GM12872 (cell line): ENCODE measurements around the gene LSM4.
A peak's percentile ranks its signal among the peaks of the same experiment; 100 is the strongest.

ENCODE experiments used
- CTCF ChIP-seq: IDR thresholded peaks from 3 replicates; pipeline ENCODE4 v1.5.1; 2011; ENCODE audit warnings: low read depth, mild to moderate bottlenecking, low read length, moderate library complexity; ENCODE audit not compliant: insufficient read depth

LSM4 gene

GRCh38 chr19:18291590-18292461, 31.1 kb downstream of the LSM4 start:
- TF ChIP-seq CTCF: no peak

- 0 out of 3 replicates have a peak, but pooled peaks have one; percentile 6 for TF ChIP-seq CTCF
Observed at GRCh38 chr19:18291019-18291524, 31.8 kb downstream of the LSM4 start.

DNA sequence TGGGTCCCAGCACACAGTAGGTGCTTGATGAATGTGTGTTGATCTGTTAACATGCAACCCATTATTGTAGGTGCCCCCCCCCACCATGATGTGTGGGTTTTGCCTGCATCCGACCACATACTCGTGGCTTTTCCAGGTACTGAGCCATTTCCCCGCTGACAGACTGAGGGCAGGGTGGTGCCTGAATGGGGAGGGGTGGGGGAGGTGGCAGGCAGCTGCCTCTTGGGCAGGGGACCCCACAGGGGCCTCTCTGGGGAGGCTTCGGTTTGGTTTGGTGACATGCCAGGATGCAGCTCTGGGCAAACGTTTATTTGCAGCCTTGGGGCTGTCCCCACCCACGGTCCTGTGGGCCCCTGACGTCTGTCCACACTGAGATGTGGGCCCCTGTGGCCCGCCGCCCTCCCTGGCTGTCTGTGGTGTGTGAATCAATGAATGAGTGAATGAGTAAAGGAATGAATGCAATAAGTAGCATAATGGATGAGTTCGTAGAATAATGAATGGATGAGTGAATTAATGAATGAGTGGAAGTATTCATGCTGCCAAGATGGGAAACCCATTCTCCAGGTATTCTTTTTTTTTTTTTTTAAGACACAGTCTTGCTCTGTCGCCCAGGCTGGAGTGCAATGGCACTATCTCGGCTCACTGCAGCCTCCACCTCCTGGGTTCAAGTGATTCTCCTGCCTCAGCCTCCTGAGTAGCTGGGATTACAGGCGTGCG, 32.4 kb downstream of the LSM4 start:
- no peak for TF ChIP-seq CTCF

- no peak for TF ChIP-seq CTCF
Observed at GRCh38 chr19:18289471-18290301, 33.2 kb downstream of the LSM4 start.

DNA sequence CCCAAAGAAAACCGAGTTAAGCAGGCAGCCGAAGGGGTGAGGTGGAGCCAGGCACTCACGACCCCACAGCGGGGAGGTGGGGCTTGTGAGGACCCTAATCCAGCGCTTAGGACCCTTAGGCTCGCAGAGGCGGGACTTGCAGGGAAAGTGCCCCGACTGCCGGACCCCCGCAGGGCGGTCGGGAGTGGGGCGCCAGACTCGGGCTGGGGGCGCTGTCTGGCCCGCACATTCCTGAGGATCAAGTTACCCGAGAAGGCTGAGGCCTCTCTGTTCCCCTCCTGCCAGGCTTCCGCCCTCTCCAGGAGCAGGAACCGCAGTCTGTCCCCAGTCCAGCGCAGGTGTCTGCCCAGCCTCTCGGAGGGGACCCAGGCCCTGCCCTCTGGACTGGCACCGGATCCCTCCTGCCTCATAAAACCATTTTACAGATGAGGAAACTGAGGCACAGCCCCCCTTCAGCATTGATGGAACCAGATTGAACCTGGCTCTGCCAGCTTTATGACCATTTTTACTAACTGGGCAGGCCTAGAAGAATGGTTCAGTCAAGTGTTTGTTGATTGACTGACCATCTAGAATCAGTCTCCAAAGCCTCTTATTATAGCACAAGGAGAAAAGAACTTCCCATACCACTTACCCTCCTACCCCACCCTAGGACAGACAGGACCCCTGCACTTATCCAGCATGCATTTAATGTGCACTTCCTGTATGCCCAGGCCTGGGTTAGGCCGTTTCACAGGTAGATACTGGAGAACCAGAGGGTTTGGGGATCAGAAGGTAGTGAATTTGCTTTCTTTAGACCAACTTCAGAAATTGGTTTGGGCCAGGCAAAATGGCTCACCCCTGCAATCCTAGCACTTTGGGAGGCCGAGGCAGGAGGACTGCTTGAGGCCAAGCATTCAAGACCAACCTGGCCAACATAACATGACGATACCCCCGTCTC, 34.8 kb downstream of the LSM4 start:
- no peak for TF ChIP-seq CTCF

- TF ChIP-seq CTCF: no peak
Observed at GRCh38 chr19:18286973-18287635, 35.8 kb downstream of the LSM4 start.
